Measurements from ENCODE around the gene TWF2. TPM values are rescaled to one million over a fixed set of nuclear protein-coding genes. Genes with fewer than 3 reads are reported as not detected.

TWF2 gene
- total RNA-seq, 4 donors from 2014 or later, result 45.9 to 105 (median 50.2) TPM

GRCh38 chr3:52247409-52248164 is 8.6 kb upstream of the TWF2 start:
- no peak overlapping the region for H3K4me3 ChIP-seq
- intact Hi-C loops (cut with DNase I; ENCODE audit: low total_unique reads), result no loop called here
- H3K27ac ChIP-seq, result no peak overlapping the region

GRCh38 chr3:52246728-52247408 is 7.9 kb upstream of the TWF2 start:
- intact Hi-C loops (cut with DNase I; ENCODE audit: low total_unique reads), result no loop called here
- TF ChIP-seq CTCF (IDR thresholded peaks at IDR 0.05), result no peak
- TF ChIP-seq POLR2A (IDR thresholded peaks at IDR 0.05), result no peak
- H3K9me3 ChIP-seq, result no peaks in the 10 kb centered on the region
- peak overlapping the region; percentile 80 to 92 for H3K27ac ChIP-seq
- H3K4me3 ChIP-seq, result no peak overlapping the region
- no peaks in the 10 kb centered on the region for H3K36me3 ChIP-seq
- no peaks in the 10 kb centered on the region for H3K27me3 ChIP-seq
- DNase-seq, result peak in 1 of 2 donors; percentile 16
- no peaks in the 10 kb centered on the region for H3K4me1 ChIP-seq

More at GRCh38 chr3:52247409-52248164, 8.6 kb upstream of the TWF2 start:
- Histone ChIP-seq H3K36me3 (no peaks in the 10 kb centered on the region), H3K4me1 (no peaks in the 10 kb centered on the region), H3K9me3 (no peaks in the 10 kb centered on the region), H3K27me3 (no peaks in the 10 kb centered on the region)
- no peak for DNase-seq
- no peak for TF ChIP-seq POLR2A (IDR thresholded peaks at IDR 0.05)
- no peak for TF ChIP-seq CTCF (IDR thresholded peaks at IDR 0.05)

- TF ChIP-seq POLR2A (IDR thresholded peaks at IDR 0.05) (no peak), CTCF (IDR thresholded peaks at IDR 0.05) (no peak)
- H3K4me3 ChIP-seq, result peak overlapping the region; percentile 32 to 62
- H3K4me1 ChIP-seq, result no peaks in the 10 kb centered on the region
- H3K36me3 ChIP-seq, result no peaks in the 10 kb centered on the region
- H3K27me3 ChIP-seq, result no peaks in the 10 kb centered on the region
- intact Hi-C loops (cut with DNase I; ENCODE audit: low total_unique reads), result no loop called here
- DNase-seq, result no peak
- no peaks in the 10 kb centered on the region for H3K9me3 ChIP-seq
- peak overlapping the region; percentile 80 to 92 for H3K27ac ChIP-seq
Measured at GRCh38 chr3:52246264-52246620, 7.3 kb upstream of the TWF2 start.

- H3K4me1 ChIP-seq, result no peaks in the 10 kb centered on the region
- no peaks in the 10 kb centered on the region for H3K36me3 ChIP-seq
- TF ChIP-seq POLR2A (IDR thresholded peaks at IDR 0.05) (peak in 1 of 2 donors; percentile 46), CTCF (IDR thresholded peaks at IDR 0.05) (peak in 1 of 4 experiments; percentile 15)
- H3K9me3 ChIP-seq, result no peaks in the 10 kb centered on the region
- H3K27ac ChIP-seq, result peak within 1 kb of the TSS; percentile 80 to 92
- intact Hi-C loops (cut with DNase I; ENCODE audit: low total_unique reads), result no loop called here
- peak; percentile 55 to 59 for DNase-seq
- no peaks in the 10 kb centered on the region for H3K27me3 ChIP-seq
- H3K4me3 ChIP-seq, result peak within 1 kb of the TSS; percentile 32 to 62
Measured at GRCh38 chr3:52245322-52246263, 6.6 kb upstream of the TWF2 start, which contains the start of gene PPM1M. PPM1M (plus strand) TSS chr3:52245759; CDS start chr3:52245825, 66 bp downstream.
